Bone marrow (tissue), 2 donors: ENCODE measurements around the gene ENTHD1.

Experiments used
- DNase-seq, 2 donors: peaks; one replicate each; lab custom pipeline; 2025; lab: John Stamatoyannopoulos, UW

ENTHD1 gene

DNA sequence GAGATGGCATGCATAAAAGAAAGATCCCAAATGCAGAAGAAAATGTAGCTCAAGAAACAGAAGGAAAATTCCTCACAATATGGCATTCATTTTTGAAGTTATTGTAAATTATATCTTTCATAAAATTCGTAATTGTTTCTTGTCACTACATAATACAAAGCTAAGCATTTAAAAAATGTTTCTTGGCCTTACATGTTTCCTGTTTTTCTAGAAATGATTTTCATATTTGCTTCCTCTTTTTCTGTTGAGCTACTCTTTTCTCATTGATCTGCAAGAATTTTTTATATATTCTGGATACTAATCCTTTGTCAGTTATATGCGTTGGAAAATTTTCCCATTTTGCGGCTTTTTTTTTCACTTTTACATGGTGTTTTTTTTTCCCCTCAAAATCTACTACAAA lies 48.0 kb downstream of the ENTHD1 start:
- peak in 1 of 2 donors; percentile 43 for DNase-seq

GRCh38 chr22:39839917-39840510 lies 53.5 kb downstream of the ENTHD1 start:
- peak in 1 of 2 donors; percentile 34 for DNase-seq

DNA sequence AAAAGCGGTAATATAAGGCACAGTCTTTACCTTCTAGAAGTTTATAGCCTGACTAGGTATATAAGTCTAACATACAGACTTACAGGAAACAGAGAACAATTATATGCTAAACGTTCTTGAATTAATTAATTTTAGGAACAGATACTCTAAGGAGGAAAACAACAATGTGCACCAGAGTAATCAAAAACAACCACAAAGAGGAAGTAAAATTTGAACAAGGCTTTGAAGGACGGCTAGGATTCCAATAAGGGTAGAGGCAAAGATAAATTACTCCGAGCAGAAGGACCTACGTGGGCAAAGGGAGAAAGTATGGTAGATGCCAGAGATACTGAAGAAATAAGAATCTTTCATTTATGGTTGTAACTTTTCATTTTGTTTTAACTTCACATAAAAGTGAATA lies 54.4 kb downstream of the ENTHD1 start:
- DNase-seq: peak in 1 of 2 donors; percentile 7

DNA sequence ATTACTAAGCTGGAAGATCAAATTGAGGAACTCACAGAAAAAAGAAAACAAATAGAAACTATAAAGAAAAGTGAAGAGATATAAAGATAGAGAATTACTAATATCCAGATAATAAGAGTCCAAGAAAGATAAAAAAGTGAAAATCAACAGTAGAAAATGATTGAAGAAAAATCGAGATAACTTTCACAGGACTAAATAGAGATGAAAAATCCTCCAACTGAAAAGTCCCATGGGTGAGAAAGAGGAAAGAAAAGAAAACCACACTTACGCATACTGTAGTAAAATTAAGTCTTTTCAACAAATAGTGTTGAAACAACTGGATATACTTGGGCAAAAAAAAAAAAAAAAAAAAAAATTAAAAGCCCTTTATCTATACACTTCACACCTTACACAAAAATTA lies 60.0 kb downstream of the ENTHD1 start:
- DNase-seq: no peak

GRCh38 chr22:39833093-39833492 lies 60.5 kb downstream of the ENTHD1 start:
- no peak for DNase-seq

DNA sequence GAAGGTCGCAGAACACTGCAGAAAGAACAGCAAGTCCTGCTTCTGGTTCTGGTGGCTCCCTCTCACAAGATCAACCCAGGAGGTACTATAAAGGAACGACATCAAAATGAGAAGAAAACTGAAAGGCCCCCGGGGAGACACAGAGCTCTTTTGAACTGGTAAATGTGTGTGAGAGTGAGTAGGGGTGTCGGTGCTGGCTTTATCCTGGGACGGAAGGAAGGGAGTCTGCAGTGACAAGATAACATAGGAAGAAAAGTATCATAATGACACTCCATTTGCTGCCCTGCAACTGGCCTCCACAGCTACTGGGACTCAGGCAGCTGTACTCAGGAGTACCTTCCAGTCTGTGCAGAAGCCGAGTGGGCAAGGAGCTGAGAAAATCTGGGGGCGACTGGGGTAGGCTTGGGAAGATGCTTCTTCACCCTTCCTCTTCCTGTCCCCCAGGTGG lies 60.9 kb downstream of the ENTHD1 start:
- peak in 1 of 2 donors; percentile 38 for DNase-seq

GRCh38 chr22:39825661-39826102 lies 67.9 kb downstream of the ENTHD1 start:
- DNase-seq: no peak

GRCh38 chr22:39821008-39821407 lies 72.6 kb downstream of the ENTHD1 start:
- no peak for DNase-seq

GRCh38 chr22:39820256-39820655 lies 73.3 kb downstream of the ENTHD1 start:
- no peak for DNase-seq

- DNase-seq: no peak
Observed at GRCh38 chr22:39819429-39819828, 74.1 kb downstream of the ENTHD1 start.

GRCh38 chr22:39818094-39818493 lies 75.5 kb downstream of the ENTHD1 start:
- no peak for DNase-seq

DNA sequence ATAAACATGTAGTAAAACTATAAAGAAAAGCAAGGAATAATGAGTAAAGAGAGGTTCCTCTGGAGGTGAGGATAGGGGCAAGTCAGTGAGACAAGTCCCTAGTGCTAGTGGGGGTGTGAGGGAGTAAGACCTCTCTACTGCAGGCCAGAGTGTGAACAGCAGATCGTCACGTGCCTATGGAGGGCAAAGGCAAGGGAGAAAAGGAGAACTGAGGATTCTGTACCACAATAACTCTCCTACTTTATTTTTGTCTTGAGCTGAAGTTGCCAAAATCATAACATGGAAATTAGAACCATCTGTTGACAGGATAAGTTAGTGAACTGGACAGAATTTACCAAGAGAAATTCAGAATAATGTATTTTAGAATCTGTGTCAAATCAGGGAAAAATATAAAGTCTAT lies 77.6 kb downstream of the ENTHD1 start:
- DNase-seq: peak in 1 of 2 donors; percentile 69

DNA sequence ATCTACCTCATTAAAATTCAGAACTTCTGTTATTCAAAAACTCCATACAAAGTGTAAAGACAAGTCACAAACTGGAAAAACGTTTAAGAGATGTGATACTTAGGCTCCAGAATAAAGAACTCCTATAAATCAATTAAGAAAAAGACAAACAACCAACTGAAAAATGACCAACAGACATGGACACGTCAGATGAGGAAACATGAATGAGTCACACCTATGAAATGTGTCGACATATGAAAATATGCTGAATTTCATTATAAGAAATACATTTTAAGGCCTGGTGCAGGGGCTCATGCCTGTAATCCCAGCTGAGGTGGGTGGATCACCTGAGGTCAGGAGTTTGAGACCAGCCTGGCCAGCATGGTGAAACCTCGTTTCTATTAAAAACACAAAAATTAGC lies 78.7 kb downstream of the ENTHD1 start:
- DNase-seq: no peak

- DNase-seq: no peak
Observed at GRCh38 chr22:39809772-39810557, 83.6 kb downstream of the ENTHD1 start.

- DNase-seq: no peak
Observed at GRCh38 chr22:39808081-39808480, 85.5 kb downstream of the ENTHD1 start.

- DNase-seq: peak in 1 of 2 donors; percentile 14
Observed at GRCh38 chr22:39806109-39806508, 87.5 kb downstream of the ENTHD1 start.

DNA sequence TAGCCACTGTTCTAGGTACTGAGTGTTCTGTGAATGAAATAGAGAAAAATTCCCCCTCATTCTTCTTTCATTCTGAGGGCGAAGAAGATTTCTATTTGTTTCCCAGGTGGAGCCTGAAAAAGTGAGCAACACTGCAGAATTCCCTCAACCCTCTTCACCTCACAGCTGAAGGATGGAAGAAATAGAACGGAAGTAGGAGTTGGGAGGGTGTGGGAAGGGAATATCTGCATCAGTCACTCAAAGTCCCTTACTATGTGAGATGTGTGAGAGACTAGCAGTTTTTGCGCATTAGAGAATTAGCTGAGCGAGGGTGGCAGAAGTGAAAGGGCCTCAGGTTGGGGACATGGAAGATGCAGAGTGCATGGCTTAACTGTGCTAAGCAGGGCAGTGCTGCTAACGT lies 88.4 kb downstream of the ENTHD1 start:
- DNase-seq: no peak

GRCh38 chr22:39802682-39803081 lies 90.9 kb downstream of the ENTHD1 start:
- DNase-seq: no peak

DNA sequence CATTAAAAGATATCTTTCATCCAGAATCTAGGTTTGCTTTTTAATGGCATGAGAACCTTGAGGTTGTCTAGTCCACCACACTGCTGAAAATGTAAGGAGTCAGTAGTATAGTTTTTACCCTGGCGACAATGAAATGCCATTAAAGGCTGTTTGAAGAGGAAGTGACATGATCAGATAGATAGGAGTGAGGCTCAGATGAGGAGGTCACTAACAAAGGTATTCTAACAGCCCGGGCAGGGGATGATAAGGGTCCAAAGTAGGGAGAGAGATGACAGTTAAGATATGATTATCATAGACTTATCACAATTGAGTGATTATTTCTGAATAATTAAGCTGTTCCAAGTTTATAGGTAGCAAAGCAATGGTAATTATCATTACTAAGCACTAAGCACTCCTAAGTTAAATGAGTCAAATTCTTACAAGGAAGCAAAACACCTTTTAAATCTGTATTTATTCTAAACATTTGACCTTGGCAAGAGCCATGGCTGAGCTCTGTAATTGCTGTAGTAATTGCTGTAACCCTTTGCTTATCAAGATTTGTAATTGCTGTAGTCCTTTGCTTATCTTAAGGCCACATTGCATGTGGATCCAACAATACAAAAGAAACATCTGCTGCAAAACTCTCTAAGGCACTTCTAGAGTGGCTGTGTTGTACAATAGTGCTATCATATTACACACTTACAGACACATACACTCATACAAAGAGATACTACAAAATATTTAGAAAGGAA lies 92.6 kb downstream of the ENTHD1 start:
- no peak for DNase-seq

GRCh38 chr22:39797528-39798147 lies 95.9 kb downstream of the ENTHD1 start:
- no peak for DNase-seq

DNA sequence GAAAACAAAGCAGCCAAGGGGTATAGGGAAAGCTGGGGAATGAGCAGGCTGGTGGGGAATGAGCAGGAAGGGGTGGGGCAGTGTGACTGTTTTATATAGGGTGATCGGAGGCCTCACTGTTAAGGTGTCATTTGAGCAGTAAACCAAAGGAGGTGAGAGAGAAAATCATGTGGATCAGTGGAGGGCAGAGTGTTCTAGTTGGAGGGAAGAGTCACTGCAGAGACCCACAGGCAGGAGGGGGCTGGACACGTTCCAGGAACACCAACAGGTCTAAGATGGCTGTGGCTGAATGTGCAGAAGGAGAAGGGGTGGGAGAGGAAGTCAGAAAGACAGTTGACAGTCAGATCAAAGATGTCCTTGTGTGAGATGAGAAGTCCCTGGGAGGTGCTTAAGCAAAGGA lies 103.8 kb downstream of the ENTHD1 start:
- DNase-seq: peak in 1 of 2 donors; percentile 70

GRCh38 chr22:39785232-39785631 lies 108.3 kb downstream of the ENTHD1 start:
- no peak for DNase-seq
